ENCODE data around the gene NTF3. TPM values are rescaled to one million over a fixed set of nuclear protein-coding genes. Genes with fewer than 3 reads are reported as not detected.
A peak's percentile ranks its signal among the peaks of the same experiment; 100 is the strongest.

The NTF3 gene
- total RNA-seq, 1 donor from 2014 or later = 5.9 TPM

DNA sequence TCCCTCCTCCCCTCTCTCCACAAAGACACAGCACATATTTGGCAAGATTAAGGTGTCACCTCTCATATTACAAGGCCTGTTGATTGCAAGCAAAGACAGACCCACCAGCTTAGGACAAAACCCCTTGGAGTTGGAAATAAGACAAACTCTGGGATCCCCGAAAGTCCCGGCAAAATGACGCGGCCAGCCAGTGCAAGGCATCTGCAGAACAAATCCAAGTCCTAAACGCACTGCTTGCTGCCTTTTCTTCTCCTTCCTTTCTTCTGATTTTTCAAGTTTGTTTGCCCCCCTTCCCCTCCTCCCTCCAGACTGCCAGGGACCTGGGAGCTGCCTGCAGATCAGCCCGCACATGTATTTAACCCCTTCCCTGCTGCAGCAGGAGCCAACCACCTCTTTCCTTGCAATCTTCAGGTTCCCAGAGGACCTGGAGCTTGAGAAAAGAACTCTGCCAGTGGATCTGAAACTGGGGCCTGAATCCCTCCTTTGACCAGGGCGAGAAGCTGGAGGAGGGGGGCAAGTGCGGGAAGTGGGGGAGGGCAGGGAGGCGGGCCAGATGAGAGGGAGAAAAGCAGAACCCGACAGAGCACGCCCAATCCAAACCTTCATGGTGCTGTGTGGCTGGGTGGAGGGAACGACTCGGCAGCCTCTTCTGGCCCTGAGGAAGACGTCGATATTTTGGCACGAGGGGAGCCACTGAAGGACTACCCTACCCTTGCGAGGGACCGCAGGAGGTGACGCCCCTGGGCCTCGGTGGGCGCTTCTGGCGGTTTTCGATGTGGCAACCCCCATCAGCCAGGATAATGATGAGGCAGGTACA, 2.0 kb upstream of the NTF3 start:
- ATAC-seq (no peak), DNase-seq (ENCODE audit: low spot score) (no peak)
- intact Hi-C loops (cut with DNase I) = loop anchor here (5.0 to 10.0 kb wide), 2 partner anchors 255 to 847 kb away; no protein-coding TSS in a partner anchor

DNA sequence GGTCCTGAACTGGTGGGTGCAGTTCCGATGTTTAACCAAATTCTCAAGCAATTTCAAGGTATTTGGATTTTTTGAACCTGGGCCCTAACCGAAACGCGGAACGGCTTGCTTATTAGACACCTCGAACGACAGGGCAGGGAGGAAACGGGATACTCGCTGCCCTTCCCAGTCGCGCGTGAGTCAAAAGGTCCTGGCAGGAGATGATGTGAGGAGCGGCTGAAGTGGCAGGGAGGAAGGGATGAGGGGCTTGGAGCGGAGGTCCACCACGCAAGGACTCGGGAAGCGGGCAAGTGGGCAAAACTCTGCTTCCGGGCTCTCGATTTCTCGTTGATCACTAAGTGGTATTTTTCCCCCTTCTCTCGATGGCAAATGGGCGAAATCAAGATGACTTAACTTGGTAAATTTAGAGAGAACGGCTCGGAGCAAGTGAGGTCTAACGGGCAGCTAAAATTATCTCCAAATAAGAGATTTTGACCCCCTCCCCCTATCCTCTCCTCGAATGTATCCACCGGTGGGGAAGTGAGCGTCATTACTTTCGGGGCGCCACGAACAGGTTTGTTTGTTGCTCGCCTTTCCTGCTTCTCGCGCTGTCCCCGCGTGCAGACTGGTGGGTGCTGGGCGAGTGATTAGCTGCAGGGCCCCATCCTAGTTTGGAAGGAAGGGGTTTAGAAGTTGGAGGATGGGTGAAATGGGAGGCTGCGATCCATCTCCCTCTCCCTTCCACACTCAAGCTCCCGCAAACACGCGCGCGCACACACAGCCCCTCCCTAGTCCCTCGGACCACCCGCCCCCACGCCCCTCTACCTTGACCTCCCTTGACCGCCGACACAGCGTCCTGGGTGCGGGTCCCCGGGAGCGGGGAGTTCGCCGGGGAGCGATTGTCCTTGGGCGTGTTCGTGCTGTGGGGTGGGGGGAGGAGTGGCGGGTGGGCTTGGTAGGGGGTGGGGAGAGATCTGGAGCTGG, 986 bp upstream of the NTF3 start:
- intact Hi-C loops (cut with DNase I) = loop anchor here (5.0 to 10.0 kb wide), 2 partner anchors 256 to 846 kb away; no protein-coding TSS in a partner anchor
- ATAC-seq = no peak

DNA sequence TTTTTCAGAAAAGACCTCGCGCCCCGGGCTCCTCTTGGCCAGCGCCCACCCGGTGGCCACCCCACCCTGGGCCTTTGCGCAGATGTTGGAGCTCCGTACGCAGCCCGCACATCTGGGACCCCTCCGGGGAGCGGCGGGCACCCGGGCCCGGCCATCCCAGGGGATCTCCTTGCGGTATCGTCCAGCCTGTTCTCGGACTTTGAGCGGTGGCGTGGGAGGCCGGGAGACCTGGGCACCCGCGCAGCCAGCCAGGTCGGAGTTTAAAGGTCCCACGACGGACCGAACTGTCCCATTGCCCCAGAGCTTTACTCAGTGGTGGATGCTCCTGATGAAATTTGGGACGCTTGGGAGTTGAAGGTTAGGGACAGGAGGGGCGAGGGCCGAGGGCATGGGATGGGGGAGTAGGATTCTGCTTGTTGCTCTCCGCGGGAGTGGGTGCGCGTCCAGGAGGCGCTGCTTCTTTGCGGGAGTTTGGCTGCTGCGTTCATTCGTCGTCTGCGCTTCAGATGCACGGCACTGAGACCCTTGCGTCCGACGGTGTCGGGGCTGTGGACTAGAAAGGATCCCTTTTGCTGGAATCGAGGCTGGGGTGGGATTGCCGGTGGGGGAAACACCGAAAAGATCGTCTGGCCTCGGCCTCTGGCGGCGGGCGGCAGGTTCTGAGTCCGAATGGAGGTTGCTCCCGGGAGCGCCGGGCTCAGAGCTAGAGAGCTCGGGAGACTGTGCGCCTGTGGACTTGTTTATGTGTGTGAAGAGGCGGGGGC, 1.4 kb downstream of the NTF3 start:
- DNase-seq (ENCODE audit: low spot score) (no peak), ATAC-seq (peak; percentile 21)
- intact Hi-C loops (cut with DNase I) = loop anchor here (5.0 to 10.0 kb wide), 2 partner anchors 258 to 844 kb away; no protein-coding TSS in a partner anchor

More for the DNA sequence above, 986 bp upstream of the NTF3 start:
- no peak for DNase-seq (ENCODE audit: low spot score)

DNA sequence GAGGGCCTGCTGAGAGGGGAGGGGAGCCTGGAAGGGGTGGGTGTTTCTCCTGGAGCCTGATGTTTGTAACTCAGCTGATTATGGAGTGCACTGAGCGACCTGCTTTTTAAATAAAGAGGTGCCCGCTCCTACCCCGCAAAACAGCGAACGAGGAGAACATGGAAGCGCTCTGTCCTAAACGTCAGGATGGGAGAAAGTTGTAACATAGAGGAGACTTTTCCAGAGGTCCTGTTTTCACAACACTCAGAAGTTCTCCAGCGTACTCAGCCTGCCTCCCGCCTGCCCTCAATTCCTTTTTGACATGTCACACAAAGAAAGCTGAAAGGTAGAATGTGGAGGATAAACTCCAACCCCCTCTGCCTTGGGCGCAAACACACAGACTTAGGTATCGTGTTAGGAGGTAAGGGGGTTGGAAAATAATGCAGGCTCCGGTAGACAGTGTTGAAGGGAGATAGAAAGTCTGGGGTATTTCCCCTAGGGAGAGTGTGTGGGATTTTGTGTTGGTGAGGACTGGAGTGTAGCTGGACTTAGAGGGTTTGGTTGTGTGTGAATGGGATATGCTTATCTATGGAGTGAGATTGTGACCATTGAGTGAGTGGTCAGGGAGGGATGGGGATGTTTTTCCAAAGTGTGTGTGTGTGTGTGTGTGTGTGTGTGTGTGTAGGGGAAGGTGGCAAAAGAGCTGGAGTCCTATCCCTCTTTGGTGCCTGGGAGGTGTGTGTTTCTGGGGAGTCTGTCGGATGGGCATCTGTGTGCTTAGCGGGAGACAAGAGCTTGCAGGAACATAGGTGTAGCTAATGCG, 2.1 kb downstream of the NTF3 start:
- intact Hi-C loops (cut with DNase I) = loop anchor here (5.0 to 10.0 kb wide), 2 partner anchors 259 to 843 kb away; no protein-coding TSS in a partner anchor
- ATAC-seq (no peak), DNase-seq (ENCODE audit: low spot score) (no peak)

DNA sequence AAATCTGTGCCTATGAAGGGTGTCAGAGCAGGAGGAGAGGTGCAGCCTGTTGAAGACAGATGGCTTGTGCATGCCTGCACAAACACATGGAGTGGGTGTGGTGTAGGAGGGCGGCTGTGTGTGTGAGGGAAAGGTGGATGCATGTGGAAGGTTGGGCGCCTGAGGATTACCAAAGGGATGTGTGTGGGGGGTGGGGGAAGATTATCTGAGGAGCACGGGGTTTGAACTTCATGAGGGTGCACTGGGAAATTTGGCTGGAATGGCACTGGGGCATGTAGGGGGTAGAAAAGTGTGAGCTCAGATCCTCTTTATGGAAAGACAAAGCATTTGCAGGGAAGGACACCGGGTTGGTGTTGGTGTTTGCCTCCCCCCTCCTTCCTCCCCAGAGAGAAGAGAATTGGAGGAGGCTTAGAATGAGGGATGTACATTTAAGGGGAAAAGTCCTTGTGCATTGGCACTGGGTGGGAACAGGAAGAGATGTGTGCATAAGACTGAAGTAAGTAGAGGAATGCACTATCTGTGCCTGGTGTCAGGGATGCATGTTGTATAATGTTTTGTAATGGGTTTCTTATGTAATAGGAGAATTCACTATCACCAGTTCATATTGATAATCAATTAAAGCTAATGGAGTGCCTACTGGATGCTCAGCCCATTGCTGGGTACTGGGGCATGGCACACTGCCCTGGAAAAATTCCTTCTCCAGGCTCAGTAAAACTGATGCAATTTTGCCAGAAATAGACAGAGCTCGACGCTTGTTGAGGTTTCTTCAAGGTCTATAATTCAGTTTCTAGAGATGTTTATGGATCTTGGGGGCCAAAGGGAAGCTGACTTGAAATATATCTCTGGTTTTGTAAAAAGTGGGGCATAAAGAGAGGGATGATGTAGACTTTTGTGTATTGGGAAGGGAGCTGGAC, 3.0 kb downstream of the NTF3 start:
- ATAC-seq (no peak), DNase-seq (ENCODE audit: low spot score) (no peak)
- intact Hi-C loops (cut with DNase I) = loop anchor here (5.0 to 10.0 kb wide), 2 partner anchors 260 to 842 kb away; no protein-coding TSS in a partner anchor

DNA sequence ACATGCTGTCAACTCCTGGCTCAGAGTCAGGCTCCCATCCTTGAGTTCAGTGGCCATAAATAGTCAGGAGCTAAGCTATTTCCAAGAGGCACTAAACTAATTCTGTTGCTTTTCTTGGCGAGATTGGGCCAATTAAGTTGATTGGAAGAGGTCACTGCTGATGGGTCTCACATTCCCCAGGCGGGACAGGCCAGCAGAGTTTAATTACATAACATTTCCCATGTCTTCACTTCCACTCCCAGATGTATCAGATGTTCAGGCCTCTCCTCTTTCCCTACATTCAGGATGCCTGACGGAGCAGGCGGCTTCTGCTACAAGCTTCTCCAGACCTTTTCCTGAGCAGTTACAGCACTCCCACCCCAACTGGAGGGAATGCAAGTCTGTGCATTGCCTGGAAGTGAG, 5.3 kb downstream of the NTF3 start:
- intact Hi-C loops (cut with DNase I) = loop anchor here (10.0 kb wide), 1 partner anchor 262 kb away; no protein-coding TSS in a partner anchor
- DNase-seq (ENCODE audit: low spot score) (no peak), ATAC-seq (no peak)

DNA sequence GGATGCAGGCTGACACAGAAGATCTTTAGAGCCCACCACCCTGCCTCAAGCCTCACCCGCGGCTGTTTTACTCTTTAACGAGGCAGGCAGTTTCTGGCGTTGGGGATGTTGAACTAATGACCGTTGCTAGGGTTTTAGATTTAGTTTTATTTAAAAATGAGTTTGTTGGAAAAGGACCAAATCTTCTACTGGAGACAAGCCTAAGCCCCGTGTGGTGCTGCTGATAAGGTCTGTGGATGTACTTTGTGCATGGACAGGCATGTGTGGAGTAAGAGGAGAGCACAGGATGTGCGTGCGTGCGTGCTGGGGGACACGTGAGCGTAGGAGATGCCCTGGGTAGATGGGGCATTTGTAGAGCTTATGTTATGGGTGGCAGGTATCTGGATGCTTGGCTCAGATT, 5.7 kb downstream of the NTF3 start:
- DNase-seq (ENCODE audit: low spot score) (no peak), ATAC-seq (no peak)
- intact Hi-C loops (cut with DNase I) = loop anchor here (10.0 kb wide), 1 partner anchor 263 kb away; no protein-coding TSS in a partner anchor

DNA sequence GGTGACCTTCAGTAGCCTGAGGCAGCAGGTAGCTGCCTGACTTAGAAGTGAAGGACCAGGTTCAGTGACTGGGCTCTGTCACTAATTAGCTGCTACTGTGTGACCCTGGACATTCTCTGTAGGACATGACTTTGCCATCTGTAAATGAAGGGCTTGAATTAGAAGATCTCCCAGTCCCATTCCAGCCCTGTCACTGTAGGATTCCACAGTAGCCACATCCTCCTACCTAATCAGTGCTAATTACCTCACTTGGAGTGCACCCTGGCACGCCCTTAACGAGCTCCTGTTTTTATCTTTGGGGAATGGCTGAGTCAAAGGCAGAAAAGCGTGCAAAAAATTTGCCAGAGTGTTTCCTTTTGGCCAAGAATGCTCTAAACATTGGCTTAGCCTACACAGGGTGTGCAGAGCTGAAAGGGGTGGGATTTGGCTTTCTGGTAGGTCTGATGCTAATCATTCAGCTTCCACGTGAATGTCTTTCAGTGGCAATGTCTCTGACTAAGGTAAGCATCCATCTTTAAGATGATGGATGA, 6.8 kb downstream of the NTF3 start:
- no peak for ATAC-seq
- intact Hi-C loops (cut with DNase I) = loop anchor here (10.0 kb wide), 1 partner anchor 264 kb away; no protein-coding TSS in a partner anchor
- DNase-seq (ENCODE audit: low spot score) = no peak

DNA sequence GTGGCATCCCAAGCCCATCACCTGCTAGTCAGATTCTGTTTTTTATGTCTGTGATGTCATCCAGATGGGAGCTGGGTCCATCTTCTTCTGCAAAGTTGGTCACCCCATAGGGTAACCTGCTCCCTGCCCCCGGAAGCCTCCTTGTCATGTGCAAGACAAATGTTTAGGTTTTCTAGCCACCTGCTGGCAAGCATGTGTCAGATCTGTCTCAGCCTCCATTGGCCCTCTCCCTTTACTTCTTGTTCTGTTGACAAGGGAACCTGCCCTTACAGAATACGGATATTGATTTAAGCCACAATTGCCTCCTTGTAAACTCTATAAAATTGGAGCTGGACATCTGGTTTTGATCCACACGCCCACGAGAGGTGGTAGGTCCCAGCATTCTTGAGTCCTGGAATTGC, 7.5 kb downstream of the NTF3 start:
- DNase-seq (ENCODE audit: low spot score) (no peak), ATAC-seq (no peak)
- intact Hi-C loops (cut with DNase I) = loop anchor here (10.0 kb wide), 1 partner anchor 265 kb away; no protein-coding TSS in a partner anchor

DNA sequence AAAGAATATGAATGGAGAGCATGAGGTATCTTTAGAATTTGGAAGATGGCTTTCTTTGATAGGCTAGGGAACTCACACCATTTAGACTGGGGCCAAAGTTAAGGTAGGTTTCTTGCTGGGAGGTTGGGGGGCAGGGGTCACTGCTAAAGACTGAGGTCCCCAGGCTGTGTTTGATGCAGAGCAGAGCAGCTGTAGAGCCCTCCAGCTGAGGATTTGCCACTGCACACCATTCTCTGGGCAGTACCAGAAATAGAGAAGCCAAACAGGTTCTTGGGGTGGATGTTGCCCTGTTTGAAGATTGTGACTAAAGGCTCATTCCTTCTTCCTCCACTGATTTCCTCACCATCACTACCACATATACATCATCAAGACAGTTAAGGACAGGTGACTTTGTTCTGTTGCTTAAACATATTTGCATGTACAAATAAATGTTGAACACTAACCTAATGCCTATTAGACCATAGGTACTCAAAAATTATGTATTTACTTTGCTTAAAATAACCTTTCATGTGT, 7.9 kb downstream of the NTF3 start:
- DNase-seq (ENCODE audit: low spot score) (no peak), ATAC-seq (no peak)
- intact Hi-C loops (cut with DNase I) = loop anchor here (10.0 kb wide), 1 partner anchor 265 kb away; no protein-coding TSS in a partner anchor

DNA sequence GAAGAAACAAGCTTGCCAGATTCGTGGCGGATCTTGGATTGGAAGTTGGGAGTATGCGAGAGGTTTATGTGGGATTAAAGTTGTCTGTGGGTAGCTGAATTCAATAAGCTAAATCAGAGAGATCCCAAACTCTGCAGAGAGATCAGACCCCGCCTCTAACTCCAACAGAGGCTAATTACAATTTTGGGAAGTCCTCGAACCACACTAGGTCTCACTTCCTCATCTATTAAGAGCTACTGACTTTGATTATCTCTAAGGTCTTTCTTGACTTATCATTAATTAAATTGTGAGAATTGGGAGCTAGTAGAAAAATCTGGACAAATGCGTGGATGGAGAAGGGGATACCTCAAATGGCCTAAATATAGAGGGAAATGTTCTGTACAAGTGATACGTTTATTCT, 9.1 kb downstream of the NTF3 start:
- ATAC-seq (no peak), DNase-seq (ENCODE audit: low spot score) (no peak)
- intact Hi-C loops (cut with DNase I) = no loop called here

DNA sequence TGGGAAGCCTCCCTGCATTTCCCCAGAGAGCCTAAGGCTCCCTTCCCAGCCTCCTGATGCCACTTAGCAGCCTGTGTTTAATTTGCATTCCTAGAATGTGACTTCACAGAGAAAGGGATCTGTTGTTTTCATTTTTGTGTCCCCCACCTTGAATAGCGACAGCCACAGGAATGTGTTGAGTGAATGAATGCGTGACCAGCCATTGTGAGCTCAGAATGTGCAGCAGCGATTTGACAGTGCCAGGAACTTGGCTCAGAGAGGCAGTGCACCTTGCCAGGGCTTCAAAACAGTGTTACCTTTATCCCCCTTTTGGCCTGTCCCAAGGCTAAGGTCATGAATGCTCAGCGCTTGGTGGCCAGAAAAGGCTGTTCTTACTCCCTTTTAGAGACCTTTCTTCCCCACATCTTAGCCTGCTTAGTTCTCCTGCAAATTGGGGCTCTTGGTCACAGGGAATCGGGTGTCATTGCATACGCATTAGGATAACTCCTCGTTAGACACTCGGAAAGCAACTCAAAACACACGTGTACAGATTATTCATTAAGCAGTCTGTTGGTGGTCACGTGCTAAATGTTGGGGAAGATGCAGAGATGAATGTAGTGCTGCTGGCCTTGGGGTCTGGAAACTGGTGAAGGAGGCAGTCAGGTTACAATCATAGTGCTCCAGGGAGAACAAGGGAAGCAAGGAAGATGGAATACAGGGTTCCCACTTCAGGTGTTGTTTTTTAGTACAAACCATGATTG, 9.8 kb downstream of the NTF3 start:
- DNase-seq (ENCODE audit: low spot score) = no peak
- intact Hi-C loops (cut with DNase I) = no loop called here
- no peak for ATAC-seq

DNA sequence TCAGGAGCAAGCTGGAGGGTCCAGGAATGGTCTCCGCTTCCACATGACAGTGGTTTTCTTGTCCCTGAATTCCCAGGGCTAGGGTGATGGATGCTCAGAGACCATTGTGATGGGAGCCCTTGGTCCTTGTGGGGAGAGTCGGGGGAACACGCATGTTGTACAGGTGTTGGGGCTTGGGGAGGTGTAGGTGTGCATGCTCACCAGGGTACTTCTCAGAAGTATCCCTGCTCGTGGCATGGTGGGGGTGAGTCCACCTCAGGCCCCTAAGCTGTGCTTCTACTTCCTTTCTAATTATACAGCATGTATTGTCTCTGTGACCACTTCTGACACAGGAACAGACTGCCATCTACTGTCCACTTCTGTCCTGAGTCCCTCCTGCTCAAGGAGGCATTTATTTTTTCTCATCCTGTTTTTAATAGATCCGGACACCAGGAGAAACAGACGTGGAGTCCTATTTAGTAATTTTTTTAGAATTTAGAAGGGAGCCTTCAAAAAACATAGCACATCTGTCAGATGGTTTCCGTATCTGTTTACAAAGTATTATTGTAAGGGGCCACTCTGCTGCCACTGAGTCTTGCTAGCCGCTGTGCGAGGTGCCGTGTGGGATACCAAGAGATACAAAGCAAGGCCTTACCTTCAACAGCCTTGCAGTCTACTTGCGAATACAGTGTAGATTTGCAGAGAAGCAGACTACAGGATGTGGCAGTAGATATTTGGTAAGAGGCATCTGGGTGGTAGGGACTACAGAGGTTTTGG, 10.5 kb downstream of the NTF3 start:
- peak; percentile 77 for ATAC-seq
- DNase-seq (ENCODE audit: low spot score) = no peak
- intact Hi-C loops (cut with DNase I) = no loop called here

DNA sequence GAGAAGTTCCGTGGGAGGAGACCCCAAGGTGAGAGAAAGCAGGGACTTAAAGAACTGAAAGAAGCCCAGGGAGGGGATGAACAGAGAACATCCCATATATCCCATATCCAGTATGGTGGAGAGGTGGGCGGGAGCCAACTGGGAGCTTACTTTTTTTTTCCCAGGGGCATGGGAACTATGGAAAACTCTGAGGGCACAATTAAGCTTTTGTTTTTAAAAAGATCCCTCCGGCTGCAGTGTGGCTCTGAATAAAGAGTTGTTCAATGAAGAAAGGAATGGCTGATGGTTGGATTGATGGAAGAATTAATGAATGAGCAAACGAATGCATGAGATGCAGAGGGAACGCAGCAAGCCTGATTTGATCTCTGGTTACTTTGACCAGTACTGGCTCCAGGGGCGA, 12.6 kb downstream of the NTF3 start:
- DNase-seq (ENCODE audit: low spot score) (no peak), ATAC-seq (no peak)
- intact Hi-C loops (cut with DNase I) = no loop called here

DNA sequence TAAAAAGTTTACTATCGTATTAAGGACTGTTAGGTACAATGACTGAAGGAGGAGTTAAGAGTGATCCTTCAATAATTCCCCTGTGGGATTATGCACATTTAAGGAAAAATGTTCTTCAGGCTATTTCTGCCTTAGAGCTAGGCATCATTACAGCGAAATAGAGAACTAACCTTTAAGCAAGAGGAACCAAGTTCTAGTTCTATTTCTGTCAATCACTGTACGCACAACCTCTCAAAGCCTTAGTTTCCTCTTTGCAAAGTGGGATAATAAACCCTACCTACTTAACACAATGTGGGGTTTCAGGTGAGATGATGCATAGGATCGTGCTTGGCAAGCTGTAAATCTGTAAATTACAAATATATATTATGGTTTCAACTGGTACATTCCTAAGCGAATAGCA, 15.4 kb downstream of the NTF3 start:
- no peak for DNase-seq (ENCODE audit: low spot score)
- no peak for ATAC-seq
- intact Hi-C loops (cut with DNase I) = no loop called here

Measured in sciatic nerve (tissue), 2 donors.